PFSK-1 (cell line): ENCODE results near the gene SH3BP5.

Experiments
- FOXP2 ChIP-seq: optimal IDR thresholded peaks from 2 replicates; pipeline ENCODE3; 2011; ENCODE audit warnings: borderline replicate concordance, control low read depth, inconsistent platforms; ENCODE audit not compliant: insufficient read depth; ENCODE audit errors: extremely low read length, extremely low read depth
- POLR2AphosphoS5 ChIP-seq: IDR thresholded peaks from 2 replicates; pipeline ENCODE4 v1.6.1; 2012; ENCODE audit warnings: low read depth, mild to moderate bottlenecking, control low read depth, low read length, moderate library complexity
- SIN3A ChIP-seq: IDR thresholded peaks from 2 replicates; pipeline ENCODE4 v1.6.1; 2012; ENCODE audit warnings: mild to moderate bottlenecking, low read length, moderate library complexity, borderline replicate concordance; ENCODE audit not compliant: insufficient read depth
- TAF1 ChIP-seq: IDR thresholded peaks from 2 replicates; pipeline ENCODE4 v1.6.1; 2012; ENCODE audit warnings: low read length, control low read depth, borderline replicate concordance; ENCODE audit not compliant: insufficient read depth
- TF ChIP-seq, protein P1 (sequence below), 2 experiments: IDR thresholded peaks; 2 replicates each; pipeline versions ENCODE4 v1.6.1 to v1.8.0; 2011 to 2012; ENCODE audit warnings: low read depth in 2 of 2, low read length in 2 of 2, control low read depth in 1 of 2, inconsistent platforms in 1 of 2, mild to moderate bottlenecking in 1 of 2, moderate library complexity in 1 of 2; ENCODE audit not compliant: insufficient read depth in 1 of 2

The SH3BP5 gene

DNA sequence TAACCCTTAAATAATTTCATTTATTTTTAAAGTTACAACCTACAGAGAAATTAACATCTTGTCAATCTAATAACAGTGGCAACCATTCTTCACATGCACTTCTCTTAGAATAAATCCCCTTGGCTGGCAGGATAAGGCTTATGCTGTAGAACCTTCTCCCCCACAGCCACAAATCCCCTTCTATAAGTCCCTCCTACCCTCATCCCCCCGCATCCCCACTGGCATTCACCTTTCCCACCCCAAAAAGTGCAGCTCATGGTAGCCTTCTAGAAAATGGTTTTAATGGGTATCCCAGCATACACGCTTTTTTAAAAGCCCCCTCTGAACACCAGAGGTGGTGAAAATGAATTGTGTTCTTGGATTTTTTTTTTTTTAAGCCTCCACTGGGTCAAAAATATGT is 77.2 kb downstream of the SH3BP5 start:
- TF ChIP-seq TAF1 (no peak), SIN3A (no peak), FOXP2 (no peak)
- TF ChIP-seq, protein P1, sequence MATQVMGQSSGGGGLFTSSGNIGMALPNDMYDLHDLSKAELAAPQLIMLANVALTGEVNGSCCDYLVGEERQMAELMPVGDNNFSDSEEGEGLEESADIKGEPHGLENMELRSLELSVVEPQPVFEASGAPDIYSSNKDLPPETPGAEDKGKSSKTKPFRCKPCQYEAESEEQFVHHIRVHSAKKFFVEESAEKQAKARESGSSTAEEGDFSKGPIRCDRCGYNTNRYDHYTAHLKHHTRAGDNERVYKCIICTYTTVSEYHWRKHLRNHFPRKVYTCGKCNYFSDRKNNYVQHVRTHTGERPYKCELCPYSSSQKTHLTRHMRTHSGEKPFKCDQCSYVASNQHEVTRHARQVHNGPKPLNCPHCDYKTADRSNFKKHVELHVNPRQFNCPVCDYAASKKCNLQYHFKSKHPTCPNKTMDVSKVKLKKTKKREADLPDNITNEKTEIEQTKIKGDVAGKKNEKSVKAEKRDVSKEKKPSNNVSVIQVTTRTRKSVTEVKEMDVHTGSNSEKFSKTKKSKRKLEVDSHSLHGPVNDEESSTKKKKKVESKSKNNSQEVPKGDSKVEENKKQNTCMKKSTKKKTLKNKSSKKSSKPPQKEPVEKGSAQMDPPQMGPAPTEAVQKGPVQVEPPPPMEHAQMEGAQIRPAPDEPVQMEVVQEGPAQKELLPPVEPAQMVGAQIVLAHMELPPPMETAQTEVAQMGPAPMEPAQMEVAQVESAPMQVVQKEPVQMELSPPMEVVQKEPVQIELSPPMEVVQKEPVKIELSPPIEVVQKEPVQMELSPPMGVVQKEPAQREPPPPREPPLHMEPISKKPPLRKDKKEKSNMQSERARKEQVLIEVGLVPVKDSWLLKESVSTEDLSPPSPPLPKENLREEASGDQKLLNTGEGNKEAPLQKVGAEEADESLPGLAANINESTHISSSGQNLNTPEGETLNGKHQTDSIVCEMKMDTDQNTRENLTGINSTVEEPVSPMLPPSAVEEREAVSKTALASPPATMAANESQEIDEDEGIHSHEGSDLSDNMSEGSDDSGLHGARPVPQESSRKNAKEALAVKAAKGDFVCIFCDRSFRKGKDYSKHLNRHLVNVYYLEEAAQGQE (IDR thresholded peaks at IDR 0.05; ENCODE audit: insufficient read depth in 1 of 2, low read depth in 2 of 2, low read length in 2 of 2), result no peak

DNA sequence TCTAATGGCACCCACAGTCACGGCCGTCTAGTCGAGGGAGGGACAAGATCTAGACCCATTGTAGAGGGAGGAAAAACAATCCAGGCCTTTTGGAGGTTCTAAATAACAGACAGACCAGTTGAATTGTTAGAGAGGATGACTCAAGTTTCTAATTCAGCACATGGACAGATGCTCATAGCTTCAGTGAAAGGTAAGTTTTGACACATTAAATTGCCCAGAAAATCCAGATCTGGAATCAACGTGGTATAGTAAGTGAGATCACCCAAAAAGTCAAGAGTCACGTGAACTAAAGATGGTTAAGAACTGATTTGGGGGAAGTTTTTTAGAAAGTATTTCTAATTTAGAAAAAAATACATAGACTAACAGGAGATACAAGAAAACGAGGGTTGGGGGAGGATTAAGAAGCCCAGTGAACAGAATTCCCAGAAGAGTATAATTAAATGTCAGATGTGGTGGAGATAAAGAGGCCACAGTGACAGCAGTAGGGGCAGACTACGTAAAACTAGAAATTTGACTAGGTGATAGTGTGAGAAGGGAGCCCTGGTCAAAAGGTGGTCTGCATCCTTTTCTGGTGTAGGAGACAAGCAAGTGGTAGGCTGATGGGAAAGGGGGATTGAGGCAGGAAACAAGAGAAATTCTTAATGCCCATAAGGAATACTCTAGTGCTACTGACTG is 79.2 kb downstream of the SH3BP5 start:
- TF ChIP-seq TAF1, result no peak

DNA sequence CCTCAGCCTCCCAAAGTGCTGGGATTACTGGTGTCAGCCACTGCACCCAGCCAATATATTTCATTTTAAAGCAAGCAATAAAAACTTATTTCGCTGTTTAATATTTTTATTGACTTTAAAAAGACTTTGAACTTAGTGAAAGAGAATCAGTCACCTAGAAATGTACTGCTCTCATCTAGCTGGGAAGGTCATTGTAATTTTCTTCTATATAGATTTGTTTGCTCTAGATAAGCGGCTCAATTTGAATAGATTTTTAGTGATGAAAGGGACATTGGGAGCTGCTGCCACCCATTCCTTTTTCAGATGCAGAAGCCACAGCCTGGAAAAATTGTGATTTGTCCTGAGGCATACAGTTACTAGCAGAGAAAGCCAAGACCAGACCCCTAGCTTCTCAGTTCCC is 86.2 kb downstream of the SH3BP5 start:
- TF ChIP-seq, protein P1 (IDR thresholded peaks at IDR 0.05; ENCODE audit: insufficient read depth in 1 of 2, low read depth in 2 of 2, low read length in 2 of 2), result no peak
- TF ChIP-seq FOXP2 (no peak), POLR2AphosphoS5 (no peak), SIN3A (no peak), TAF1 (no peak)

DNA sequence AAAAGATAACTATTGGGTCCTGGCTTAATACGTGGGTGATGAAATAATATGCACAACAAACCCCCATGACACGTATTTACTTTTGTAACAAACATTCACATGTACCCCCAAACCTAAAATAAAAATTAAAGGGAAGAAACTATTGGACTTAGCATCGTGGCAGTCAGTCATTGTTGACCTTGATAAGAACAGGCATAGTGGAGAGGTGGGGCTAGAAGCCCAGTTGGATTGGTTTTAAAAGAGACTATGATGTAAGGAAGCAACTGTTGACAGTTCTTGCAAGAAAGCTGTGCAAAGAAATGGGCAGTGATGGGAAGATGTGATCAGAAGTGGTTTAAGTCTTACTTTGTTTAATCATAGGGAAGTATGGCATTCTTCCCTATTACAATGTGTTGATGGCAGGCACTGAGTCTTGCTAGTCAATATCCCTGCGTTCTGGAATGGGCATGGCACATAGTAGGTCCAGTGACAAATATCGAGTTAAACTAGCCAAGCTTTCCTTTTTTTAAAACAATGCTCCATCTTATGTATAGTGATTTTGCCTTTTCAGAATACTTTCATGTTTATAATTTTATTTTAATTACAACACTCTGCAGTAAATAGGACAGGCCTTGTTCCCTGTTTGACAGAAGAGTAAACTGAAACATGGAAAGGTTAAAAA is 88.4 kb downstream of the SH3BP5 start:
- no peak for TF ChIP-seq POLR2AphosphoS5
- no peak for TF ChIP-seq TAF1
- no peak for TF ChIP-seq SIN3A
- TF ChIP-seq FOXP2, result no peak
- TF ChIP-seq, protein P1 (IDR thresholded peaks at IDR 0.05; ENCODE audit: insufficient read depth in 1 of 2, low read depth in 2 of 2, low read length in 2 of 2), result no peak

DNA sequence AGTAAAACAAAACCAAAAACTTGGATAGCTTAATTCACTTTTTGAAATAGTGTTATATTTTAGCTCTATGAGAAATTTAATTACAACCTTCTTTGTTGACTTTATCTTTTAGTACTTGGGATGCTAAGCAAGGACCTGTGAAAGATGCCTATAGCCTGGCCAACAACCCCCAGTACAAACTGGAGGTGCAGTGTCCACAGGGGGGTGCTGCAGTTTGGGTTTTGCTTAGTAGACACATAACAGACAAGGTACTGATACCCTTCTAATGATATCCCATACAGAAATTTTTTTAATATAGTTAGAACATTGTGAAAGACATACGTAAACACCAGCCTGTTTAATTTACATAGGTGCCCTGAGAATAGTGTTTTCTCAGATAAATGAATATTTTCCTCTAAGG is 91.0 kb downstream of the SH3BP5 start:
- TF ChIP-seq, protein P1 (IDR thresholded peaks at IDR 0.05; ENCODE audit: insufficient read depth in 1 of 2, low read depth in 2 of 2, low read length in 2 of 2), result no peak
- TF ChIP-seq TAF1, result no peak
- TF ChIP-seq POLR2AphosphoS5, result no peak
- TF ChIP-seq SIN3A, result no peak
- TF ChIP-seq FOXP2, result no peak
